ENCODE results near the gene WIPF3.
"Not testable (repeated sequence)": the region's sequence is repeated elsewhere in the genome, so short reads cannot be mapped to it uniquely, and the experiment has no call there.

GRCh38 chr7:29890786-29891185, 84.5 kb downstream of the WIPF3 start:
- not testable (repeated sequence) for TF ChIP-seq CTCF, EP300, POLR2AphosphoS5, POLR2A (IDR thresholded peaks at IDR 0.05)

Data from upper lobe of left lung (tissue), 4 donors.